ENCODE measurements around the gene TMEFF2.
A peak's percentile ranks its signal among the peaks of the same experiment; 100 is the strongest.

TMEFF2 gene

GRCh38 chr2:192148620-192149321 is 46.0 kb downstream of the TMEFF2 start:
- H3K4me3 ChIP-seq (ENCODE audit: low read length) = no peak overlapping the region
- TF ChIP-seq, protein P1, sequence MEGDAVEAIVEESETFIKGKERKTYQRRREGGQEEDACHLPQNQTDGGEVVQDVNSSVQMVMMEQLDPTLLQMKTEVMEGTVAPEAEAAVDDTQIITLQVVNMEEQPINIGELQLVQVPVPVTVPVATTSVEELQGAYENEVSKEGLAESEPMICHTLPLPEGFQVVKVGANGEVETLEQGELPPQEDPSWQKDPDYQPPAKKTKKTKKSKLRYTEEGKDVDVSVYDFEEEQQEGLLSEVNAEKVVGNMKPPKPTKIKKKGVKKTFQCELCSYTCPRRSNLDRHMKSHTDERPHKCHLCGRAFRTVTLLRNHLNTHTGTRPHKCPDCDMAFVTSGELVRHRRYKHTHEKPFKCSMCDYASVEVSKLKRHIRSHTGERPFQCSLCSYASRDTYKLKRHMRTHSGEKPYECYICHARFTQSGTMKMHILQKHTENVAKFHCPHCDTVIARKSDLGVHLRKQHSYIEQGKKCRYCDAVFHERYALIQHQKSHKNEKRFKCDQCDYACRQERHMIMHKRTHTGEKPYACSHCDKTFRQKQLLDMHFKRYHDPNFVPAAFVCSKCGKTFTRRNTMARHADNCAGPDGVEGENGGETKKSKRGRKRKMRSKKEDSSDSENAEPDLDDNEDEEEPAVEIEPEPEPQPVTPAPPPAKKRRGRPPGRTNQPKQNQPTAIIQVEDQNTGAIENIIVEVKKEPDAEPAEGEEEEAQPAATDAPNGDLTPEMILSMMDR (conservative IDR thresholded peaks at IDR 0.05; ENCODE audit: low read length) = peak; percentile 56
- peak; percentile 88 for DNase-seq (ENCODE audit: low read depth)

DNA sequence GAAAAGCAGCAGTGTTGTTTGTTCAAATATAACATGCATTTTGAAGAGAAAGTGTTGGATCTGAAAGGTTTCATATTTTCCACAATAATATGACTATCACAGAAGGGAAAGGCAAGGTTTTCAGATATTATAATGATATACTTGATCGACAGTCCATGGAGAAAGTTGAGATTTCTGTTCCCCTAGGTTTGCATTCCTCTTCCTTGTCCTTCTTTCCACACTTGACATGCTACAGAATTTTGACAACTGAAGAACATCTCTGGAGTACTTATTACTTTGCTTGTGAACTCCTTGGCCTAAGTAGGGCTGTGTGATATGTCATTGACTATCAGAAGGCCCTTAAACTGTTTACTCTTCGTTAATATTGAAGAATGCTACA is 46.5 kb downstream of the TMEFF2 start:
- H3K4me3 ChIP-seq (ENCODE audit: low read length) = no peak overlapping the region
- TF ChIP-seq, protein P1 (conservative IDR thresholded peaks at IDR 0.05; ENCODE audit: low read length) = no peak
- no peak for DNase-seq (ENCODE audit: low read depth)

GRCh38 chr2:192146069-192147015 is 48.4 kb downstream of the TMEFF2 start:
- TF ChIP-seq, protein P1 (conservative IDR thresholded peaks at IDR 0.05; ENCODE audit: low read length) = no peak
- DNase-seq (ENCODE audit: low read depth) = peak; percentile 66
- H3K4me3 ChIP-seq (ENCODE audit: low read length) = no peak overlapping the region

GRCh38 chr2:192145496-192145895 is 49.2 kb downstream of the TMEFF2 start:
- TF ChIP-seq, protein P1 (conservative IDR thresholded peaks at IDR 0.05; ENCODE audit: low read length) = no peak
- no peak overlapping the region for H3K4me3 ChIP-seq (ENCODE audit: low read length)
- DNase-seq (ENCODE audit: low read depth) = peak; percentile 32

DNA sequence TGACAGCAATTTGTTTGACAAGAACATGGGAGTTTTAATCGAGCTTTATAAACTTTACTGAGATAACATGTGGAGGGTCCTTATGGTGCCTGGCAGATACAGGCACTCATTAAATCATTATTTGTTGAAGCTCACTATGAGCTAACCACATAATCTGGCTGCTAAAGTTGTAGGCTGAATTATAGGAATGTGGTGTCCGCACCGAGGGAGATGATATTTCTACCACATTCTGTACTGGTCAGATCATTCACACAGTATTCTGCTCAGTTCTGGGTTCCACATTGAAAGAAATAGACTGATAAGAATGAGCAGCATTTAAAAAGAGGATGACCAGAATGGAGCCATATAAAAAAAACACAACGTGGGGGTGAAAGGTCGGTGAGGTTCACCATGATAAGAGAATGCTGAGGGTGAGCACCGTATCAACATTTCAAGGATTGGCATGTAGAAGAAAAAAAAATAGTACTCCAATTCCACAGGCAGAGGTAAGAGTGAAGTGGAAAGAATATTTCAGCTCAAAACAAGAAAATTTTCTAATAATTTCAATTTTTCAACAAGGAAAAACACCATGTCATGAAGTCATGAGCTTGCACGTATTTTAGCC is 54.4 kb downstream of the TMEFF2 start:
- TF ChIP-seq, protein P1 (conservative IDR thresholded peaks at IDR 0.05; ENCODE audit: low read length) = no peak
- no peak overlapping the region for H3K4me3 ChIP-seq (ENCODE audit: low read length)
- no peak for DNase-seq (ENCODE audit: low read depth)

- TF ChIP-seq, protein P1 (conservative IDR thresholded peaks at IDR 0.05; ENCODE audit: low read length) = no peak
- DNase-seq (ENCODE audit: low read depth) = no peak
- H3K4me3 ChIP-seq (ENCODE audit: low read length) = no peak overlapping the region
Measured at GRCh38 chr2:192139813-192140212, 54.9 kb downstream of the TMEFF2 start.

All from AG10803 (cell line).